Cardiac septum (tissue), 1 donor: ENCODE measurements around the gene FOXF1. TPM values are rescaled to one million over a fixed set of nuclear protein-coding genes. Genes with fewer than 3 reads are reported as not detected.

Experiments
- DNase-seq: peaks from one replicate; pipeline ENCODE4 v3.0.0-alpha.2; 2020; ENCODE audit warnings: low spot score
- intact Hi-C: fragments of 100-400 bp; cut with DNase I; formaldehyde crosslinking; loops from one replicate; pipeline ENCODE4 v1.14.0; 2022
- total RNA-seq: library from RNA; stranded (reverse); fragmentation: NEBNext Ultra II Directional; extraction: Animal tissue kit (Norgen Biotek cat#: 25700); gene quantifications from one replicate; pipeline ENCODE4 v1.2.1, GENCODE V29; 2021
- donor health status: DM: no; HTN: no; CAD: no.

The FOXF1 gene
- total RNA-seq, 1 donor from 2014 or later: 0.16 TPM

DNA sequence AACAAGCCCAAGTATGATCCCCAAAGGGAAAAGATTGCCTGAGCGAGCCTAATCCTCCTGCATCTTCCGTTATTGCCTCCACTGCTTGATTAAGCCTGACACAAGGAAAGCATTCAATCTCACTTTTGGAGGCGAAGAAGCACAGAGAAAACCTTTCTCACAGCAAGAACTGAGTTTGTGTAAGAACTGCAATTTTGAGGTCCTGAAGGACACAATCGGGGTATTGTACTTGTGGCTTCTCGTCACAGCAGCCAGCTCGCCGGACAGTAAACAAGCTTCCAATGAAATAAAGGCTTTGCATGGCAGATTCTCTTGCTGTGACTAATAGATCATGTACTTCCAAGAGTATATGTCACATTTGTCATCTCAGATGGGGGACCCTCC is 18.7 kb upstream of the FOXF1 start:
- no peak for DNase-seq
- intact Hi-C loops: no loop called here

DNA sequence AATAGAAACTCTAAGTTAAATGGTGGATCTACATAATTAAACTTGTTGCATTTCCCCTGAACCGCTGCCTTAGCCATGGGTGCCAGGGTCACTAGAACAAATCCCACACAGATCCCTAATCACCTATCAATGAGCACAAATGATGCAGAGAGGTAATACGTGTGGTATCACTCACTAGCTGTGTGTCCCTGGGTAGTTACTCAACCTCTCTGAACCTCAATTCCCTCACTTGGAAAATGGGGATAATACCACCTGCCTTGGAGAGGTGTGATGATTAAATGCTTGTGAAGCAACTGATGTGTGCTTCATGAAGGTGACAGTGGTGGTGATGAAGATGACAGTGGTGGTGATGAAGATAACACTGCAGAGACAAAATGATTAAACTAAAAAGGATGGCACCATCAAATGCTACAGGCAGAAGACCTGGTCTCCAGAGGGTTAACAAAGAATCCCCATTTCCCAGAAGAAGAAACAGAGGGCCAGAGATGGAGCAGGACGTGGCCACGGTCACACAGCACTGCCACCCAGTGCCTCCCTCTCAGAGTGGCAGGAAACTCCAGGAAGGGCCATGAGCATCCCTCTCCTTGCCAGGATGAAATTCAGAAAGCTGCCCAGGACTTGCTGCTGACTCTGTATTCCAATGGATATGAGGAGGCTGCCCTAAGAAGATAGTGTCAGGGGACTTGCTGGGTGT is 17.9 kb upstream of the FOXF1 start:
- intact Hi-C loops: no loop called here
- no peak for DNase-seq

DNA sequence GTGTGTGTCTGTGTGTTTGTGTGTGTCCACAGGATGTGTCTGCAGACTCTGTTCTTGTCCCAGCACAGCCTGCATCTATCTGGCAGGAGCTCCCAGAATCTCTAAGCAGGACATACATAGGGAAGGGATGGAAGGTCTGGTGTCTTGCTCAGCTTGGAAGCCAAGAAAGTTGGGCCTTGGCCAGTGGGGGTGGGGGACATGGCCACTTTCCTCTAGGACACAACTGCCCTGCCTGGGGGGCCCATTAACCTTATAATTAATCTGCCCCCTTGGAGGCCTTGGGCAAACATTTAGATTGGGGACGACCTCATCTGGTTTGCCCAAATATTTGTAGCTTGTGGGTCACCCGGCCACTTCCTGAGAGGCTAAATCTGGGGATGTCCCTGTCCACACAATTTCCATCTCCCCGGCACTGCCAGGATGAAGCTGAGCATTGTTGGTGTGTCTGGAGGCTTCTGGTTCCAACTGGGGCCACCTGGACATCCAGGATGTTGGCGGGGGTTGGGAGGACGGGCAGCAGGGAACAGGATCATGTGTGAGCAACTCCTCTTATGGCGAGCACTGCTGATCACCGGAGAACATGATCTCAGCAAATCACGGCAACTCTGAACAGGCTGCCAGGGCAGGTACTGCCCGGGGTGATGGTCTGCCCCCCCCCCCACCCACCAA is 17.2 kb upstream of the FOXF1 start:
- intact Hi-C loops: no loop called here
- no peak for DNase-seq

DNA sequence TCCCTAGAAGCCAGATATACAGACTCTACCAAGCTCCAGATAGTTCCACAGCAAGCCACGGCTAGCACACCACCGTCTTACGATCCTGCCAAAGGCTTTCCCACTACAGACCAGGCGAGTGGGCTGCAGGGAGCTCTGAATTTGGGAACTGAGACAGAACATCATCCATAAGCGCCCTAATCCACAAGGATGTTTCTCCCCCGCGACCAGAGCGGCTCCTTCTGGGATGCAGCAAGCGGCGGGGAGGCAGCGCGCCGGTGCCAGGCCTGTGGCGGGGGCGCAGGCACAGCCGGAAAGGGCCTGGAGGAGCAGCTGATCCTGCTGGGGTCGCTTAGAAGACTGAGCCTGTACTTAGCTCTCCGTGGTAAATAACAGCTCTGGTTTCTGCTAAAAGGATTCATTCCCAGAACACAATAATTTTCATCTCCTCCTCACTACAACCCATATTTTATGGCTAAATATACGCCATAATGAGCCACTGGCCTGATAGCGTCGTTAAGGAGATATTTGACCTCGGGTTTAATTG is 16.2 kb upstream of the FOXF1 start:
- DNase-seq: no peak
- intact Hi-C loops: no loop called here

DNA sequence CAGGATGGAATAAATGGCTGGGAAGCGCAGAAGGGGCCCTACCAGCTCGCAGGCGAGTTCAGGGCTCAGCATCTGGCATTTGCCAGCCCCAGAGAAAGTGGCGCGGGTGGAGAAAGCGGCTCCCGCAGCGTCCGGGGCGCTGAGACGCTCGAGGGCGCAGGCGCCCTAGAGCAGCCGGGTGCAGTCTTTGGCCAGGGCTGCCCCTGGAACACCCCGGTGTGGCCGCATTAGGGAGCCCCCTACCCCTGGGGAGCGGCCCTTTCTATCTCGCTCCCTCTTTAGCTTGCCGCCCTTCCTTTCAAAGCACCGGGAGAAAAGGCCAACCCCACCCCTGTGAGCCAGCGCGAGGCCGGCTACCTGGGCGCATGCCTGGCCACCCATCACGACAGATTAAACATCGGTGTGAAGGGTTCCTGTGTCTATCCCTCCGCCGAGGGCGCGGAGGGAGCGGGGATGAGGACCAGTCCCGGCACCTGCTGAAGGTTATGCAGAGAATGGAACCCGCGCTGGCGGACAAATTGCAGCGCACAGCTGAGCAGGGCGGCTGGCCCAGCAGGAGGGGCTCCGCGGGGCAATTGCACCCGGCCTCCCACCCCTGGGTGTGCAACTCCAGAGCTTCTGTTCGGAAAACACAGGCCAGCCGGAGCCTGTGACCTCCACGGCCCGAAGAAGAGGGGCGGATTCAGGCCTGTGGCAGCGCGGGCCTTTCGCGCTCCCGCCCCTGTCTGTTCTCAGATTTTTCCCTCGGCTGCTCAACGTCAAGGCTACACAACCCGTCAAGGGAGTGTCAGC is 15.6 kb upstream of the FOXF1 start:
- intact Hi-C loops: no loop called here
- DNase-seq: no peak

DNA sequence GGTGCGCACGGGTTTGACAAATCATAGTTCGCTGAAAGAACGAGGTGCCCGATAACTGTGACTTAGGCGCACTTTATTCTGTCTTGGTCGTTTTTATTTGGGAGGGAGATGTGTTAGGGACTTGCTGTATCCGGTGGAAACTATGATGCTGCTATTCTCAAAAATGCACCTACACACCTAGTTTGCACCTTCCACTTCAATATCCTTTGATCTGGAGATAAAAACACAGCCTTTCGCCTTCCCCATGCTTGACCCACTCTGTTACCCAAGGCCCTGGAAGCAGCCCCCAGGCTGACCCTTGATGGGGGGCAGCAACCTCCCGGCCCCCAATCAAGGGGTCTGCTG is 15.0 kb upstream of the FOXF1 start:
- intact Hi-C loops: no loop called here
- no peak for DNase-seq

DNA sequence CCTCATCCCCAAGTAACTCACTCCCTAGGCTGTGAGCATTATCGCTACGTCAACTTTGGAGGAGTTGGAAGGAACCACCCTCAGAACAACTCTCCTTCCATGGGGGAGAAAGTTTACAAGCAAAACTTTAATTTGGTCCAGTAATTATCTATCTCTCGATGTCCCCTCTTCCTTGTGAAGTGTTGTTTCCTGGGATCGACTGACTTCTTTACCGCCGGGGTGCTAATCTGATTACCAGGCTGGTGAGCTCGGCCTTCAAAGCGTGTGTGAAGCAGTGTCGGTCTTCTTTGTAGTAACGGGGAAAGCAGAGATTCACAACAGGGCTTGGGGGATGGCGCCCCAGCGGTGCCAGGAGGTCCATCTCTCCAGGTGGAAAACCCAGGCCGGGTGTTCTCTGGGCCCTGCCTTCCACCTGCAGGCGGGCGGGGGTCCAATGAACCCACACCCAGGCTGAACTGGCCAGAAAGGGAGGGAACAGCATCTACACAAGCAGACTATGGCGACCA is 14.5 kb upstream of the FOXF1 start:
- intact Hi-C loops: no loop called here
- no peak for DNase-seq

DNA sequence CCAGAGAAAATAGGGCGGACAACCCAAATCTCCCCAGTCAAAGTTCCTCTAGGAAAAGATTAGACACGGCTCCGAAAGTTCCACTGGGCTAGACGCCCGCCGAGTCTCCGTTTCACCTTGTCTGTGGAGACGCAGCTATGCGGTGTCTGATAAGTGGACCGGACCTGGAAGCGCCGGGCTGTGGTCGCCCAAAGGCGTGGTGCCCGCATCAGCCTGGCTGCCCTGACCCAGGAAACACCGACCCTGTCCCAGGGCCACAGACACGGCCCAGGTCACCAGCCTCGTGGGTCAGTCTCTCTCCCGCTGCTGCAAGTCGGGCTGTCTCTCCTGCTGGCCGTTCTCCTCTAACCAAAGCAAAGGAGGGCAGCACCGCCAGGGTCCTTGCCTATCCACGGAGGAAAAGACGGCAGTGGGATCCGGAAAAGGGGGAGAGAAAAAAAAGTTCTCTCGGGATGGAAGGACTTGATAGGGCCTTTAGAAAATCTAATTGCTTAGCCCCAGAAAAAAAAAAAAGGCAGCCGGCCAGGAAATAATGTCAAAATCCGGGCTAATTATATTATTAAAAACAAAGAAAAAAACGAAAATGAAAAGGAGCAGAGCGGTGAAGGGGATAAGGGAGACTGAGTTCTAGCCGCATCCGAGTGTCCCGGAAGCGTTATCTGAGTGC is 13.9 kb upstream of the FOXF1 start:
- no peak for DNase-seq
- intact Hi-C loops: no loop called here

DNA sequence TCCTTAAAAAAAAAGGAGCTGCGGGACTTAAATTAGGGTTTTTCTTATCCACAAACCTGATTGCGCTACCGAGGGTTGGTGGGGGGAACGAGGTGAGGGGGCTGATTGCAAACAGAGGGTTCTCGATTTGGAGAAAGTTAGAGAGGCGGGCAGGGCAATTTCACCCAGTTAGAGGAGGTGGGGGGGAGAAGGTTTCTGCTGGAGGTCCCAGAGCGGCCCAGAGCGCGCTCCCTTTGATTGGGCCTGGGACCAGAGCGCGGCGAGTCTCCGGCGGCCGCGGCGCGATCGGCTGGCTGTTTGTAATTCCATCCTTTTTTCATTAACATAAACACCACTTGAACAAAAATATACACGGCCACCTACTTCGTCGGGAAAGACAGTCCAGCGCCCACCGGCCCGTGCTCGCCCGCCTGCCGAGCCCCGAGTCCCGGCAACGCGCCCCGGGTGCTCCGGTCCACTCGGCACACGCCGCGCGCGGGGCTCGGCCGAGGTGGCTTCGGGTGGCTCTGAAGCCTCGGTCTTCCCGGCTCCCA is 13.3 kb upstream of the FOXF1 start:
- intact Hi-C loops: no loop called here

DNA sequence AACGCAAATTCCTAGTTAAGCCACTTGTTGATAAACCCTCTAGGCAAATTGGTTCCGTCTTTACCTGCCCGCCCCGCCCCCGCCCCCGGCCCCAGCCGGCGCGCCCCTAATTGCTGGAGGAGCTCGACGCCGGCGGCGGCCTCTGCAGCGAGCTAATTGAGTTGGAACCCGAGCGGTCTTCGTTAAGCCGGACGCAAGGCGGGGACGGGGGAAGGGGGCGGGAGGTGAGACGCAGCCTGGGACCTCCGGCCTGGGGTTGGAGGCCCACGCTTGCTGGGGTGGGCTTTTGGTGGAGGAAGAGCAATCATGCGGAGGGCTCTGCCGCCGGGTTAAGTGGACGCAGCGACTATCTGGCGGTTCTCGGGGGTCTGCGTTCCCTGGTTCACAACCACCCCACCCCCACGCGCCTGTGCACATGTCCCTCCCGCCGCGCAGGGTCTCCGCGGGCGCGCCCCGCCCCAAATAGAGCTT is 12.7 kb upstream of the FOXF1 start:
- intact Hi-C loops: no loop called here
- DNase-seq: no peak

More for the DNA sequence above, 13.3 kb upstream of the FOXF1 start:
- no peak for DNase-seq

DNA sequence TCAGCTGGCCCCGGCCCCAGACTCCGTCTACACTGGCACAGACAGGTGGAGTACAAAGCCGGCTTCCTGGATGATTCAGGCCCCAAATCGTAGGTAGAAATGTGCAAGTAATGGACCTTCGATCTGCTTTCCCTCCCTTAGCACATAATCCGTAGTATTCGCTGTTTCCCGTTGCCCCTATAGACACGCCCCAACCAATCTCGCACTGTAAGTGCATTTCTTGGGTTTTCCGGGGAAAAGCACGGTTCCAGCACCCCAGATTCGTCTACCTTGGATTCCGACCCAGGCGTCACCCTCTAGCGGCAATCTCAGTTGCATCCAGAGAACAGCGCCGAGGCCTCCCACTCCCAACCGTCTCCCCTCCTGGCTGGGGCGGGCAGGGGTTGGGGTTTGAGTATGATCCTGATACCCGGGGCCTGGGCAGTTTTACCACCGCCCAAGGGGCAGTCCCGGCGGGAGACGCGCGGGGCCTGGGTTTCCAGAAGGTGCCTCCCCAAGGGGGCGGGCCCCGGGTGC is 12.1 kb upstream of the FOXF1 start:
- no peak for DNase-seq
- intact Hi-C loops: no loop called here

DNA sequence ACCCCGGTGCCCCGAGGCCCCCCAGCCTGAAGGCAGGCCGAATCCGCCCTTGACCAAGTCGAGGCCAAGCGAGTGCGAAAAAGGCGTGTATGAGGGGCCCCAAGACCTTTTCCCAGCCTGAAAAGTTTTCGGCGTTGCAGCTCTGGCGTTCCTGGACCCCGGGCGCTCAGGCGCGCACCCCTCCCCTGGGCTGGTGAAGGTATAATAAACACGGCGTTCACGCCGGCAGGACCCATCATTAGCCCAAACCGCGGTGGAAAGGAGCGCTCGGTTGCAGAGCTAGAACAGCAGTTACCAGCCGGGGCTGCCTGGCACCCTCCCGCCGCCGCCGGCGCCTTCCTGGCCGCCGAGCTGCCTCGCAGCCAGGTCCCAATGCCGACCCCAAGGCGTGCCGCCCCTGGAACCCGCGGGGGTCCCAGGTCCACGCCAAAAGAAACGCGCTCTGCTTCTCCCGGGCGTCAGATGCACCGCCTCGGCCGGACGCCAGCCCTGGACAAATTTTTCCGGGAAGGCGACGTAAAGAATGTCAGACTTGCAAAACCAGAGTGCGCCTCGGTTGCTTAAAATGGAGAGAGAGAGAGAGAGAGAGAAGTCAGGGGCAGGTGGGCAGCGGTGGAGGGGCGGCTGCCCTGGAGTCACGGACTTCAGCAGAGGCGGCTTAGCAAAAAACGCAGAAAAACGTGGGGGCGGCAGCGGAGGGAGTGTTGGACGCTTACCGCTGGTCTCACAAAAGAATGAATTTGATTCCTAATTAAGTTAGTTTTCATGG is 11.5 kb upstream of the FOXF1 start:
- no peak for DNase-seq
- intact Hi-C loops: no loop called here

DNA sequence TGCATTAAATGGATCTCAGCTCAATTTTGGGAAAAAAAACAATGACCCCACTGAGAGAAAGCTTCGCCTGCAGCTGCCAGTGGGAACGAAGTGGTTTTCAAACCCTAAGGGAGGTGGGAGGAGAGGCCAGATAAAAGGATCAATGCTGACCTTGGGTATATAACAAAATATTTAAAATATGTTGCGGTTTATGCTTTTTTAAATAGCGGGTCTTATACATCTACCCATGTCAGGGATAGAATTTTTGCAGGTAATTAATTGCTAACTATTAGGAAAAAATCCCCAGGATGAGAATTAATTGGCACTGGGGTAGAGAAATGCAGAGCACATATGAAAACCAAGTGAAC is 10.9 kb upstream of the FOXF1 start:
- intact Hi-C loops: no loop called here
- no peak for DNase-seq

DNA sequence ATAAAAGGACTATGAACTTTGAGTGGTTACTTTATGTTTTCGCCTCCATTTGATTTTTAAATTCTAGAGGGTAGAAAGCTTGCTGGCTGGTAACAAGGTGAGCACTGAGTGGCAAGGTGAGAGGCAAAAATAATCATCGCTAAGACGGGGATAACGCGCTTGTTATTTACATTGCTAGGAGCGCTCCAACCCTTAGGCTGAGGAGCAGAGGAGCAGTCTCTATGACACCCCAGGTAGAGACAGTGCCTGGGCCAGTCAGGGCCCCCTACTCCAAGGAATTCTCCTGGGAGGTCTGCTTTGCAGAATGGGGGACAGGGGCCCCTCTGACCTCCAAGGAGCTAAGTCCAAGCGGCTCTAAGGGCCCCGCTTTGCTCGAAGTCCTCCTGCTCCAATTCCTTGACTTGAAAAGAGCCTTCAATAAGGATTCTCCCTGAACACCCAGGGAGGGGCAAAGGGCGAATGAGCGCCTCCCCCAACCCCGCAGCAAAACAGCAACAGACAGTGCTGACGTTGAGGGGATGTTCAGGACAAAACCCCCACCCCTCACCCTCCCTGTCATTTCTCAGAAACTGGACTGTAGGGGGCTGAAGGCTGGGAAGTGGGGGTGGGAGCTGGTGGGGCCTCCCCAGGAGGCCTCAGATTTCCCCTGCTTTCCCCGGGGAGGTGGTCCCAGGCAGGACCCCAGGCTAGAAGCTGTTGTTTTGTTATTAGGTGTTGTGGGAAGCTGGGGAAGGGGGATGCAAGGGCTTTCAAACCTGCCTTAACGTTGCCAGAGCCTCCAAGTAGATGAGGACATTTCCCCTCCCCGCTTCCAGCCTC is 10.2 kb upstream of the FOXF1 start:
- DNase-seq: no peak
- intact Hi-C loops: no loop called here

DNA sequence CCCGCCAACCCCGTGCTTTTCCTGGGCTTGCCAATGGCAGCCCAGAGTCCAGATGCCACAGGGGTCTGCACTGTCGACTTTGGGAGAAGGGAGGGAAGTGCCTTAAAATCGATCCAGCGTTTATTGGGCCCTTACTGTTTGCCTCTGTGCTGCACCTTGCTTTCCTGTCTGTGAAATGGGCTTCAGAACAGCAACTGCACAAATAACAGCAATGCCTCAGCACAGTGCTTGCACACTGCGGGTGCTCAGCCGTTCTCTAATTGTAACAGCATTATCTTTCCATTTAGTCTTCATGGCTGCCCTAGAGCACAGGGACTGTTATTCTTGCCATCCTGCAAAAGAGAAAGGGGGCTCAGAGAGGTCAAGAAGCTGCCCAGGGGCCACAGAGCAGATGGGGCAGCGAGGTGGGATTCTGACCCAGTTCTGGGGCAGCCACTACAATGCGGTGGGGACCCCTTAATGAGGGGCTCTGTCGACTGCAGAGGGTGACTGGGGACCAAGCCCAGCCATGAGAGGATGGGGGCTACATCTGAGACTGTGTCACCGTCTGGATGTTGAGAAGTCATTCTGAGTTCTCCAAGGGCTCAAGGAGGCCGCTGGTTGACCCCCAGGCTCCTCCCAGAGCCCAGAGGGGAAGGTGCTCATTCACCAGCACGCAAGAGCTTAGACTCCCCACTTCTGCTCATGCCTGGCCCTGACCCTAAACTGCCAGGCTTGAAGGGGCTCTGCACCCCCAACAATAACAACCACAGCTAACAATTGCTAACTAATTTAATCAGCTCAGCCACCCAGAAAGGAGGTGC is 9.4 kb upstream of the FOXF1 start:
- intact Hi-C loops: no loop called here
- DNase-seq: no peak

DNA sequence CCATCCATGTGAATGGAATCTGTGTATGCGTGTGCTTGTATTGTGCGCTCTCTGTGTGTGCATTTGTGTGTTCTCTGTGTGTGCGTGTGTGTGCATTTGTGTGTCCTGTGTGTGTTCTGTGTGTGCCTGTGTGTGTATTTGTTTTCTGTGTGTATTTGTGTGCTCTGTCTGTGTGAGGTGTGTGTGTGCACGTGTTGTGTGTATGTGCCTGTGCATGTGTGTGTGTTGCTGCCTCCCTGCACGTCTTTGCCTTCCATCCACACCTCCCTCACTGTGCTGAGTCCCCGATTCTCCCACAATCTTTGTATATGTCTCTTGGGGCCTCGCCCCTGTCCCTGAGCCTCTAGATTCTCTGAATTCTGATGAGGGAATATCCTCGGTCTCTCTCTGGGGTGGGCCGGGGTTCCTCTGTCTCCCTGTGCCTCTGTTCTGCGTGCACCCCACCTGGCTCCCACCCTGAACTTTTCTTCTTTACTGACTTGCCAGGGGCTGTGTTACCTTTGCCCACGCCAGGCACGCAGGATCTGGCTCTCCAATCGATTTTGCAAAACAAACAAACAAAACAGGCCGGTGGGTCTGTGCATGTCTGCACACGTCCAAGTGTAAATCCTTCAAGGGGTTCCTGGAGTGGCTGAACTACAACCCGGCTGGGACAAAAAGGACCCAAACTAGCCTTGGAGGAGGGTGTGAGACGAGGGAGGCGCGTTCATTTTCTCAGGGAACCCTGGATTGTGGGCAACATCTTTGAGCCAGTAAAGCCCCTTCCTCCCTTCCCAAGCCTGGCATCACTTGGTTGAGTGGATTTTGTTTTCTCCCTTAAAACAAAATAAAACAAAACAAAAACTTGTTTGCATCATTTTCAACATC is 8.1 kb upstream of the FOXF1 start:
- intact Hi-C loops: no loop called here
- no peak for DNase-seq
